IgD-negative memory B cell (primary cell): ENCODE data around the gene KRT71. TPM values are rescaled to one million over a fixed set of nuclear protein-coding genes. Genes with fewer than 3 reads are reported as not detected.

Source experiments
- H3K27ac Mint-ChIP-seq, 3 donors: one replicate each; pipeline ENCODE4 v1.8.0; 2020 to 2022; ENCODE audit warnings: mild to moderate bottlenecking in 3 of 3, mixed read lengths in 3 of 3, moderate library complexity in 1 of 3
- H3K27me3 Mint-ChIP-seq: one replicate; pipeline ENCODE4 v1.8.0; 2021; ENCODE audit warnings: mixed read lengths
- H3K36me3 Mint-ChIP-seq: one replicate; pipeline ENCODE4 v1.8.0; 2020; ENCODE audit warnings: mild to moderate bottlenecking, mixed read lengths
- H3K4me1 Mint-ChIP-seq, 3 donors: one replicate each; pipeline ENCODE4 v1.8.0; 2020 to 2022; ENCODE audit warnings: mixed read lengths in 3 of 3, mild to moderate bottlenecking in 1 of 3
- H3K4me3 Mint-ChIP-seq, 4 donors: one replicate each; pipeline ENCODE4 v1.8.0; 2020 to 2022; ENCODE audit warnings: mild to moderate bottlenecking in 4 of 4, mixed read lengths in 4 of 4, moderate library complexity in 3 of 4
- H3K9me3 Mint-ChIP-seq, 3 donors: one replicate each; pipeline ENCODE4 v1.8.0; 2020 to 2021; ENCODE audit warnings: mixed read lengths in 3 of 3, mild to moderate bottlenecking in 1 of 3
- polyA plus RNA-seq: library from polyadenylated mRNA; unstranded; fragments of 300-500 nt; fragmentation: Illumina TruSeq; gene quantifications from one replicate; pipeline ENCODE4 v1.2.3, GENCODE V29; 2021

KRT71 gene
- polyA plus RNA-seq, 1 donor from 2014 or later: not detected

GRCh38 chr12:52525661-52526499 lies 27.1 kb downstream of the KRT71 start:
- H3K9me3 Mint-ChIP-seq: no peaks in the 10 kb centered on the region
- H3K27ac Mint-ChIP-seq: no peak overlapping the region
- H3K4me1 Mint-ChIP-seq: no peaks in the 10 kb centered on the region
- peaks cover 13% of the 10 kb centered on the region for H3K27me3 Mint-ChIP-seq
- no peaks in the 10 kb centered on the region for H3K36me3 Mint-ChIP-seq
- no peak overlapping the region for H3K4me3 Mint-ChIP-seq

GRCh38 chr12:52524898-52525591 lies 27.9 kb downstream of the KRT71 start:
- H3K36me3 Mint-ChIP-seq: no peaks in the 10 kb centered on the region
- H3K27ac Mint-ChIP-seq: no peak overlapping the region

GRCh38 chr12:52524241-52524897 lies 28.6 kb downstream of the KRT71 start:
- no peak overlapping the region for H3K27ac Mint-ChIP-seq
- H3K36me3 Mint-ChIP-seq: no peaks in the 10 kb centered on the region
- H3K9me3 Mint-ChIP-seq: no peaks in the 10 kb centered on the region
- H3K4me3 Mint-ChIP-seq: no peak overlapping the region
- peaks cover 13% of the 10 kb centered on the region for H3K27me3 Mint-ChIP-seq
- H3K4me1 Mint-ChIP-seq: no peaks in the 10 kb centered on the region

More at GRCh38 chr12:52524898-52525591, 27.9 kb downstream of the KRT71 start:
- peaks cover 13% of the 10 kb centered on the region for H3K27me3 Mint-ChIP-seq
- H3K4me1 Mint-ChIP-seq: no peaks in the 10 kb centered on the region
- H3K4me3 Mint-ChIP-seq: no peak overlapping the region
- no peaks in the 10 kb centered on the region for H3K9me3 Mint-ChIP-seq

GRCh38 chr12:52523824-52524223 lies 29.1 kb downstream of the KRT71 start:
- Mint-ChIP-seq H3K4me3 (no peak overlapping the region), H3K27ac (no peak overlapping the region), H3K27me3 (peaks cover 13% of the 10 kb centered on the region), H3K9me3 (no peaks in the 10 kb centered on the region), H3K4me1 (no peaks in the 10 kb centered on the region), H3K36me3 (no peaks in the 10 kb centered on the region)

GRCh38 chr12:52522346-52523011 lies 30.5 kb downstream of the KRT71 start:
- H3K27me3 Mint-ChIP-seq: peaks cover 13% of the 10 kb centered on the region
- H3K27ac Mint-ChIP-seq: no peak overlapping the region
- H3K9me3 Mint-ChIP-seq: no peaks in the 10 kb centered on the region
- no peaks in the 10 kb centered on the region for H3K4me1 Mint-ChIP-seq
- no peak overlapping the region for H3K4me3 Mint-ChIP-seq
- H3K36me3 Mint-ChIP-seq: no peaks in the 10 kb centered on the region

- Mint-ChIP-seq H3K4me3 (no peak overlapping the region), H3K27ac (no peak overlapping the region), H3K4me1 (no peaks in the 10 kb centered on the region), H3K36me3 (no peaks in the 10 kb centered on the region), H3K27me3 (peaks cover 11% of the 10 kb centered on the region), H3K9me3 (no peaks in the 10 kb centered on the region)
These were observed 31.2 kb downstream of the KRT71 start for GRCh38 chr12:52521568-52522266.

GRCh38 chr12:52521175-52521567 lies 31.8 kb downstream of the KRT71 start:
- H3K27ac Mint-ChIP-seq: no peak overlapping the region
- H3K36me3 Mint-ChIP-seq: no peaks in the 10 kb centered on the region
- no peak overlapping the region for H3K4me3 Mint-ChIP-seq
- H3K9me3 Mint-ChIP-seq: no peaks in the 10 kb centered on the region
- peaks cover 8% of the 10 kb centered on the region for H3K27me3 Mint-ChIP-seq
- H3K4me1 Mint-ChIP-seq: no peaks in the 10 kb centered on the region

- H3K4me3 Mint-ChIP-seq: no peak within 1 kb of the TSS
- no peaks in the 10 kb centered on the region for H3K36me3 Mint-ChIP-seq
- H3K9me3 Mint-ChIP-seq: no peaks in the 10 kb centered on the region
- H3K27me3 Mint-ChIP-seq: peaks cover 9% of the 10 kb centered on the region
- no peak within 1 kb of the TSS for H3K27ac Mint-ChIP-seq
- H3K4me1 Mint-ChIP-seq: no peaks in the 10 kb centered on the region
These were observed 32.9 kb downstream of the KRT71 start, which contains the start of gene KRT5 for GRCh38 chr12:52519826-52520662. Gene KRT5 (minus strand): TSS chr12:52520394. CDS start chr12:52520296, 98 bp downstream.

- H3K4me1 Mint-ChIP-seq: no peaks in the 10 kb centered on the region
- H3K4me3 Mint-ChIP-seq: no peak overlapping the region
- H3K27me3 Mint-ChIP-seq: peaks cover 10% of the 10 kb centered on the region
- H3K36me3 Mint-ChIP-seq: no peaks in the 10 kb centered on the region
- H3K9me3 Mint-ChIP-seq: no peaks in the 10 kb centered on the region
- H3K27ac Mint-ChIP-seq: no peak overlapping the region
These were observed 33.6 kb downstream of the KRT71 start for GRCh38 chr12:52519387-52519703.

GRCh38 chr12:52518574-52519386 lies 34.2 kb downstream of the KRT71 start:
- H3K9me3 Mint-ChIP-seq: no peaks in the 10 kb centered on the region
- H3K4me1 Mint-ChIP-seq: no peaks in the 10 kb centered on the region
- H3K27me3 Mint-ChIP-seq: peaks cover 10% of the 10 kb centered on the region
- H3K36me3 Mint-ChIP-seq: no peaks in the 10 kb centered on the region
- no peak overlapping the region for H3K4me3 Mint-ChIP-seq
- no peak overlapping the region for H3K27ac Mint-ChIP-seq

- Mint-ChIP-seq H3K36me3 (no peaks in the 10 kb centered on the region), H3K27ac (no peak overlapping the region), H3K4me1 (no peaks in the 10 kb centered on the region), H3K27me3 (peaks cover 9% of the 10 kb centered on the region), H3K9me3 (no peaks in the 10 kb centered on the region), H3K4me3 (no peak overlapping the region)
These were observed 35.1 kb downstream of the KRT71 start for GRCh38 chr12:52517888-52518287.

- Mint-ChIP-seq H3K9me3 (no peaks in the 10 kb centered on the region), H3K27ac (no peak overlapping the region)
These were observed 35.7 kb downstream of the KRT71 start for GRCh38 chr12:52517005-52517835.

More at GRCh38 chr12:52517005-52517835, 35.7 kb downstream of the KRT71 start:
- H3K4me3 Mint-ChIP-seq: no peak overlapping the region
- no peaks in the 10 kb centered on the region for H3K36me3 Mint-ChIP-seq
- no peaks in the 10 kb centered on the region for H3K4me1 Mint-ChIP-seq
- H3K27me3 Mint-ChIP-seq: peaks cover 6% of the 10 kb centered on the region
